ENCODE data around the gene AFG1L.

DNA sequence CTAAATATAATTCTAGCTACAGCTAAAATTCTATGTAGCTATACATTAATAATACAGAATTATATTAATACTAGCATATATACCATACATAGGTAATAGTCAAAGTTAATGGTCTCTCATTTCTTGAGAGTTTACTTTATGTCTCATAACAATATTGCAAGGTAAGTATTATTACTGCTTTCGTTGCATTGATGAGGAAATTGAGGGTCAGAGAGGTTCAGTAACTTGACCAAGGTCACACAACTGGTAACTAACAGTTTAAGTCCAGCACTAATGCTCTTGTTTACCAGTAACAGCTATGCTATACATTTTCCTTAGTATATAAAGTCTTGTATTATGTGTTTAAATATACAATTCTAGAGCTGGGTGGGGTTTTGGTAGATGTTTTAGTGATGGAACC, 67.6 kb downstream of the AFG1L start:
- TF ChIP-seq, protein P1, sequence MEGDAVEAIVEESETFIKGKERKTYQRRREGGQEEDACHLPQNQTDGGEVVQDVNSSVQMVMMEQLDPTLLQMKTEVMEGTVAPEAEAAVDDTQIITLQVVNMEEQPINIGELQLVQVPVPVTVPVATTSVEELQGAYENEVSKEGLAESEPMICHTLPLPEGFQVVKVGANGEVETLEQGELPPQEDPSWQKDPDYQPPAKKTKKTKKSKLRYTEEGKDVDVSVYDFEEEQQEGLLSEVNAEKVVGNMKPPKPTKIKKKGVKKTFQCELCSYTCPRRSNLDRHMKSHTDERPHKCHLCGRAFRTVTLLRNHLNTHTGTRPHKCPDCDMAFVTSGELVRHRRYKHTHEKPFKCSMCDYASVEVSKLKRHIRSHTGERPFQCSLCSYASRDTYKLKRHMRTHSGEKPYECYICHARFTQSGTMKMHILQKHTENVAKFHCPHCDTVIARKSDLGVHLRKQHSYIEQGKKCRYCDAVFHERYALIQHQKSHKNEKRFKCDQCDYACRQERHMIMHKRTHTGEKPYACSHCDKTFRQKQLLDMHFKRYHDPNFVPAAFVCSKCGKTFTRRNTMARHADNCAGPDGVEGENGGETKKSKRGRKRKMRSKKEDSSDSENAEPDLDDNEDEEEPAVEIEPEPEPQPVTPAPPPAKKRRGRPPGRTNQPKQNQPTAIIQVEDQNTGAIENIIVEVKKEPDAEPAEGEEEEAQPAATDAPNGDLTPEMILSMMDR (IDR thresholded peaks at IDR 0.05), result no peak
- TF ChIP-seq POLR2A (IDR thresholded peaks at IDR 0.05), result no peak

All from heart left ventricle (tissue), 13 donors.